SK-N-MC (cell line): ENCODE measurements around the gene CRACR2A.

Experiments used
- DNase-seq: peaks from one replicate; pipeline ENCODE4 v3.0.0-alpha.2; 2011; ENCODE audit warnings: low read depth, low spot score
- H3K27ac ChIP-seq: fragments of 200-600 bp; sonication (generic); 2 replicates; pipeline ENCODE4 v1.5.1; 2016; ENCODE audit warnings: mixed run types
- H3K36me3 ChIP-seq: fragments of 200-600 bp; sonication (generic); 2 replicates; pipeline ENCODE4 v1.6.1; 2017; ENCODE audit warnings: antibody characterized with exemption, low read length, mixed read lengths; ENCODE audit not compliant: insufficient read depth
- H3K4me3 ChIP-seq: fragments of 200-600 bp; sonication (generic); 2 replicates; pipeline ENCODE4 v1.5.1; 2016
- H3K9ac ChIP-seq: fragments of 200-600 bp; sonication (generic); 2 replicates; pipeline ENCODE4 v1.8.0; 2017; ENCODE audit warnings: mixed run types, mixed read lengths; ENCODE audit not compliant: insufficient read length
- H3K9me3 ChIP-seq: fragments of 200-600 bp; sonication (generic); 2 replicates; pipeline ENCODE4 v1.6.1; 2017; ENCODE audit warnings: low read depth, mild to moderate bottlenecking, antibody characterized with exemption, low read length, moderate library complexity, mixed read lengths
- EZH2 ChIP-seq: fragments of 200-600 bp; sonication (generic); IDR thresholded peaks from one replicate; pipeline ENCODE4 v1.6.1; 2017; ENCODE audit warnings: antibody characterized with exemption
- FOXP2 ChIP-seq: optimal IDR thresholded peaks from 2 replicates; pipeline ENCODE3; 2011; ENCODE audit warnings: mild to moderate bottlenecking, moderate library complexity; ENCODE audit not compliant: insufficient read depth; ENCODE audit errors: extremely low read length, control extremely low read depth
- POLR2AphosphoS5 ChIP-seq: IDR thresholded peaks from 2 replicates; pipeline ENCODE4 v1.6.1; 2012; ENCODE audit warnings: mild to moderate bottlenecking, low read depth, low read length, borderline replicate concordance

Gene CRACR2A

DNA sequence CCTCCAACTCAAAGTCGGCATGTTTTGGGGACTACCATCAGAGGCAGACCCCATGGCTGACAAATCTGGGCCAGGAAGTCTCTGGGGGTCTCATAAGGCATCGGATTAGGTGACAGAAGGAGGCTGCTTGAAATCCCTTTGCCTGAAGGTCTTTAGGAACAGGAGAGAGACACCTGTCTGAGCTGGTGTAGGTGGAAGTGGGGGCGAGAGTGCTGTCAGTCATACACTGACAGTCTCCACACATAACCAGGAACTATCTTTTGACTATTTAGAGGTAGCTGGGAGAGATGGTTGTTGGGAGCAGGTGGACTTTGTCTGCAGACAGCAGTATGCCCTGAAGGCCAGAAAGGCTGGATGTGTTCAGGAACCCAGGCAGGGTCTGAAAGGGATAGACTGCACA lies 163.2 kb downstream of the CRACR2A start:
- no peak for TF ChIP-seq POLR2AphosphoS5
- Histone ChIP-seq H3K36me3 (no peaks in the 10 kb centered on the region), H3K9ac (no peak overlapping the region), H3K27ac (no peak overlapping the region), H3K4me3 (no peak overlapping the region), H3K9me3 (no peaks in the 10 kb centered on the region)
- no peak for DNase-seq

DNA sequence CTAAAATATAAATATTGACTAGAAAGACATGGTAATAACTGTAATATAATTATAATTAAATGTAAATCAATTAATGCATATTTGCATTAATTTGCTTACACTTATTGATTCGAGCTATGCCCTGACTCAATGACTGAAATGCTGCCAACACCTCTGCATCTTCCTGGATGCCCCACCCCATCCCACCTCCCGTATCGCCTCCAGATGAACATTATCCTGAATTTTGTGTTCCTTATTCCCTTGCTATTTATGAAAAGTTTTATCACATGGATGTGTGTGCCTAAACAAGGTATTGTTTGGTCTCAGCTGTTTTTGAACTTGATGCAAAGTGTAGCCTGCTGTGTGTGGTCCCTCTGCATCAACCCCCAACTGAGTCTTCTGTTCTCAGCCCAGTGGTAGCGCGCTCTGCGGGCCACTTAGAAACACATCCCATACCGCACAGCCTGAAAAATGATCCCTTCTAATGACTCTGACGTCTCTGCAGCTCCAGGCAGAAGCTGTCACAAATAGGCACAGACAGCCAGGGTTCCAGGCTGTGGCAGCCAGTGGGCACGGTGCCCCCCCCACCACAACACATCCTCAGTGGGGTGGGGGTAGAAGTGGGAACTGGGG lies 165.4 kb downstream of the CRACR2A start:
- no peak for TF ChIP-seq EZH2
- no peak for TF ChIP-seq FOXP2
- no peak for TF ChIP-seq POLR2AphosphoS5
- H3K9ac ChIP-seq: no peak overlapping the region
- no peak overlapping the region for H3K27ac ChIP-seq
- H3K36me3 ChIP-seq: no peaks in the 10 kb centered on the region
- no peaks in the 10 kb centered on the region for H3K9me3 ChIP-seq
- no peak overlapping the region for H3K4me3 ChIP-seq
- DNase-seq: no peak

DNA sequence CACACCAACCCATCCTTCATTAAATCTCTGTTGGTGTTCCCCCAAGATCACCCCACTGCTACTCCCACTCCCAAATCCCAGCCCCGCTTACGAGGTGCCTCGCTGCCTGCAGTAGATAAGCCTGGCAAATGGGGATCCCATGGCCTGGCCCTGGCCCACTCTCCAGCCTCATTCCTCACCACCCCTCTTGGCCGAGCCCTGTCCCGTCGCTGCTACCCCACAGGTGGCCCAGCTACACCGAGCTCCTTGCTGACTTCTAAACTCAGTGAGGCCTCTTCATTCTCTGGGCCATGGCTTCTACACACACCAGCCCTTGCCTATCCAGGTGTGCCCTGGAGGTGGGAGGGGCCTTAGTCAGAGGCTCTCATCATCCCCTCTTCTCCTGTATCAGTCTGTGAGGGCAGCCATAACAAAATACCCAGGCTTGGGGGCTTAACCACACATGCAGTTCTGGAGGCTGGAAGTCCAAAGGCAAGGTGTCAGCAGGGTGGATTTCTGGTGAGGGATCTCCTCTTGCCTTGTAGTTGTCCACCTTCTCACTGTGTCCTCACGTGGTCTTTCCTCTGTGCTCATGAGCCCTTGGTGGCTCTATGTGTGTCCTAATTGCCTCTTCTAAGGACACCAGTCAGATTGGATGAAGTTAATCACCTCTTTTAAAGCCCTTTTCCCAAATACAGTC lies 169.1 kb downstream of the CRACR2A start:
- TF ChIP-seq POLR2AphosphoS5: no peak
- no peak for TF ChIP-seq EZH2
- TF ChIP-seq FOXP2: no peak
- no peak overlapping the region for H3K4me3 ChIP-seq
- H3K9ac ChIP-seq: no peak overlapping the region
- DNase-seq: no peak
- H3K36me3 ChIP-seq: no peaks in the 10 kb centered on the region
- H3K9me3 ChIP-seq: no peaks in the 10 kb centered on the region
- no peak overlapping the region for H3K27ac ChIP-seq

DNA sequence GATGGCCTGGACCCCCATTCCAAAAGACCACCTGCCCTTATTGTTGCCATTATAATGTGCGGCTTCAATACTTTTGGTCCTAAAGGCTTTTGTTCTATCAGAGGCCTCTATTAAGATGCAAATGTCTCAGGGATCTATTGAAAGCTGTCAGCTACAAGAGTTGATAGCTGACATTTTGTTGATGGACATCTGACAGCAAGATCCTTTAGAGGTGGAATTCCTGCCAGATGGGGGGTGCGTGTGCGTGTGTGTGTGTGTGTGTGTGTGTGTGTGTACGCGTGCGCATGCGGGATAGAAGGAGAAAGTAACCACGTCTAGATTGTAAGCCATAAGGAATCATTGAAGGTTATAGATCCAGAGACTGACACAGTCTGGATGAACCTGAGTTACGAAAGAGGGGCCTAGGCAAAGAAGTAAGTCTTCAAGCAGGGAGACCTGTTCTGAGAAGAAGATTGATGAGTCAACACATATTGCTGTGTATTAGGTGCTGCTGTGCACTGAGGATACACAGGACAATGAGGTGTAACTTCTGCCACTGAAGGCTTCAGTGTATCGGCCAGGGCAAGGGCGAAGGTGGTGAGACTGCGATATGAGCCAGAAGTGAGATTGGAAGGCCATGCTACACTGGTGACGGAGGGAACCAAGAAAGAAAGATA lies 172.7 kb downstream of the CRACR2A start:
- H3K4me3 ChIP-seq: no peak overlapping the region
- H3K9ac ChIP-seq: no peak overlapping the region
- no peaks in the 10 kb centered on the region for H3K36me3 ChIP-seq
- TF ChIP-seq POLR2AphosphoS5: no peak
- TF ChIP-seq FOXP2: no peak
- TF ChIP-seq EZH2: no peak
- DNase-seq: no peak
- no peak overlapping the region for H3K27ac ChIP-seq
- H3K9me3 ChIP-seq: no peaks in the 10 kb centered on the region

DNA sequence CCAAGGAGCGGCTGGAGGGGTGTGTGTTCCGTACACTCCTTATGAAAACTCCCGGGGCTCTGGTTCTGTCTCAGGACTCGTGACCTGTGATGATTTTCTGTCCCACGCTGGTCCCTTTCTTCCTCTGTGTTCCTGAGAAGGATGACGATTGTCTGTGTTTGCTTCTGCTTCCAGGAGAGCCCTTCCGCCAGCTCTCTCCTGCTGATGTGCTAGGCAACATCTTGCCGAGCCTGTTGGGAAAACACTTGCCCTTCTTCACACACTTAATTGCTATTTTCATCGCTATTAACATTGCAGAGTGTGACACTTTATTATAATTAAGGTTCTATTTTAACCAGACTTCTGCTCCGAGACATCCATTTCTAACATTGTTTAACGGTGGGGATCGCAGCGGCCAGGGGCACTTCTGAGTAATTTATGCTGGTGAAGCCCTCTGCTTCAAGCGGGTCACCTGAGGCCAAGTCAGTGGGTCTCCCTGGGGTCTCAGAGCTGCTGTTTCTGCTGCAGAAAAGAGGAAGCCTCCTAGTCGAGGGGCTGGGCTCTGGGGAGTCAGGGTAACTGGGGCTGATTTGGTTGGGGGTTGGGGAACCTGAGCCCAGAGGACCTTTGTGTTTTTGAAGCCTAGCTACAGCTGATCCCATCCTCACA lies 173.3 kb downstream of the CRACR2A start:
- DNase-seq: no peak
- no peak overlapping the region for H3K27ac ChIP-seq
- H3K36me3 ChIP-seq: no peaks in the 10 kb centered on the region
- no peak for TF ChIP-seq EZH2
- no peaks in the 10 kb centered on the region for H3K9me3 ChIP-seq
- H3K9ac ChIP-seq: no peak overlapping the region
- no peak overlapping the region for H3K4me3 ChIP-seq

DNA sequence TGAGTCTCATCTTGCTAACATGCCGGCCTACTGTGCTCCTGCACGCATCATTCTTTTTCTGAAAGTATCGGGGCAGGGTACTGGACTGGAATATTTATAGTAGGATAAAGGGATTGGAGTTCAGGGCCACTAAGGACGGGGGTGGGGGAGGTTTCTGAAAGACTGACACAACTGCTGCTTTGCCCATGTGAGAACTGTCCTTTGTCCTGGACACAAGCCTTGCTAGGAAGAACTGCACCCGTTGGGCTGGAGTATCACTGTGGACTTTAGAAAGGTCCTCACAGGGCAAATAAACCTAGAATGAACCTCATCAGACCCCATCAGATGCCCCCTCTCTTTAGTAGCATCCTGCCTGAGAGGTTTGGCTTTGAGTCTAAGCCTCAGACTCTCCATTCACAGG lies 174.4 kb downstream of the CRACR2A start:
- Histone ChIP-seq H3K4me3 (no peak overlapping the region), H3K36me3 (no peaks in the 10 kb centered on the region), H3K9me3 (no peaks in the 10 kb centered on the region), H3K9ac (no peak overlapping the region), H3K27ac (no peak overlapping the region)
- DNase-seq: no peak
- TF ChIP-seq FOXP2 (no peak), EZH2 (no peak), POLR2AphosphoS5 (no peak)

DNA sequence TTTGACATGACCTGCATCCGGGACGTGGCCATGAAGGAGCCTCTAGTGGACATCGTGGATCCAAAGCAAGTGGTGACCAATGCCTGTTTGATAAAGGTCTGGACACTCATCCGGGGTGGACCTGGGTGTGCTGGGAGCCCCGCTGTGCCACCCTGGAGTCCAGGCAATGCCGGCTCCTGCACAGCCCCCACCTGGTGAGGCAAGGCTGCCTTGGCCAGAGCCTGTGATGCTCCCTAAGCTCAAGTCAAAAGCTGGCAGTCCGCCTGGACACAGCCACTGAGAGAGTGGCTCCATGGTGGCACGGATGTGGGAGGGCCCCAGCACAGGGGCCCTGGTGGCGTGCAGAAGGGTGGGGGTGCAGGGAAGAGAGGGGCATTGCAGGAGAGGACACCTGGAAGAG lies 176.0 kb downstream of the CRACR2A start:
- no peaks in the 10 kb centered on the region for H3K9me3 ChIP-seq
- H3K27ac ChIP-seq: no peak overlapping the region
- DNase-seq: no peak
- H3K4me3 ChIP-seq: no peak overlapping the region
- TF ChIP-seq POLR2AphosphoS5: no peak
- no peak for TF ChIP-seq FOXP2
- TF ChIP-seq EZH2: no peak
- H3K36me3 ChIP-seq: no peaks in the 10 kb centered on the region
- no peak overlapping the region for H3K9ac ChIP-seq

DNA sequence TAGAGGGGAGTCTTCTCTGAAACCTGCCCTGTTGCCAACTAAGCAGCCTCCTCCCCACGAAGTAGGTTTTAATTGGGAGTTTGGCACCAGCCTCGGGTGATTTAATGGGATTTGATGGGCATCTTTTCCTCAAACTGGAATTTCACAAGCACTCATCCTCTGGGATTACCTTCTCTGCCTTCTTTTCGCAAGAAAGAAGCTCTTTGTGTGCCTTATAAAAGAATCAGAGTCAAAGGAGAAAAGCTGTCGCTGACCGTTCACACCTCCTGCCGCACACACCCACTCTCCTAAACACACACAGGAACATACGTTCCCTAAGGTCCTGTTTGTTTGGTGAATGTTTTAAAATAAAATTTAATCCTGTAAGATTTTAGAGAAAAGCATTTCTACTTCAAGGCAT lies 177.9 kb downstream of the CRACR2A start:
- Histone ChIP-seq H3K9ac (no peak overlapping the region), H3K27ac (no peak overlapping the region), H3K4me3 (no peak overlapping the region), H3K36me3 (no peaks in the 10 kb centered on the region), H3K9me3 (no peaks in the 10 kb centered on the region)
- DNase-seq: no peak
- TF ChIP-seq POLR2AphosphoS5: no peak
- no peak for TF ChIP-seq FOXP2
- TF ChIP-seq EZH2: no peak
